Measurements from ENCODE around the gene SPSB1.

- TF ChIP-seq CTCF (conservative IDR thresholded peaks at IDR 0.05; ENCODE audit: low read depth, low read length): no peak
- no peak for TF ChIP-seq RFX5 (IDR thresholded peaks at IDR 0.05; ENCODE audit: low read depth, low read length)
- TF ChIP-seq RAD21 (IDR thresholded peaks at IDR 0.05; ENCODE audit: low read length): peak; percentile 15; the same call in 1 of the 2 replicates
- TF ChIP-seq SMC3 (IDR thresholded peaks at IDR 0.05; ENCODE audit: low read depth, low read length): no peak
- no peak for TF ChIP-seq POLR2A (IDR thresholded peaks at IDR 0.05; ENCODE audit: low read depth, low read length)
- 0 out of 2 replicates have a peak, but pooled peaks have one; percentile 8 for TF ChIP-seq BHLHE40 (IDR thresholded peaks at IDR 0.05; ENCODE audit: low read depth, low read length)
- TF ChIP-seq MAFK (IDR thresholded peaks at IDR 0.05; ENCODE audit: low read depth, low read length): no peak
- TF ChIP-seq RCOR1 (IDR thresholded peaks at IDR 0.05; ENCODE audit: insufficient replicate concordance, low read length): no peak
- peak; percentile 63; the same call in 1 of the 2 replicates for TF ChIP-seq MAZ (IDR thresholded peaks at IDR 0.05; ENCODE audit: borderline replicate concordance, low read depth, low read length)
- TF ChIP-seq MXI1 (IDR thresholded peaks at IDR 0.05; ENCODE audit: borderline replicate concordance, low read depth, low read length): no peak
- TF ChIP-seq NFE2L2 (IDR thresholded peaks at IDR 0.05; ENCODE audit: low read depth, low read length): no peak
- no peak for TF ChIP-seq USF2 (IDR thresholded peaks at IDR 0.05; ENCODE audit: low read depth, low read length)
- no peak for TF ChIP-seq FOS (IDR thresholded peaks at IDR 0.05; ENCODE audit: low read depth, low read length)
- no peak for TF ChIP-seq CHD1 (IDR thresholded peaks at IDR 0.05; ENCODE audit: low read depth, low read length)
Observed at GRCh38 chr1:9413071-9413876, 120.6 kb downstream of the SPSB1 start.

All from IMR-90 (cell line).